ENCODE results near the gene SOCS7. TPM values are rescaled to one million over a fixed set of nuclear protein-coding genes. Genes with fewer than 3 reads are reported as not detected.
"Not testable (repeated sequence)": the region's sequence is repeated elsewhere in the genome, so short reads cannot be mapped to it uniquely, and the experiment has no call there.

The SOCS7 gene
- total RNA-seq, 1 donor from 2014 or later: 19.0 TPM

DNA sequence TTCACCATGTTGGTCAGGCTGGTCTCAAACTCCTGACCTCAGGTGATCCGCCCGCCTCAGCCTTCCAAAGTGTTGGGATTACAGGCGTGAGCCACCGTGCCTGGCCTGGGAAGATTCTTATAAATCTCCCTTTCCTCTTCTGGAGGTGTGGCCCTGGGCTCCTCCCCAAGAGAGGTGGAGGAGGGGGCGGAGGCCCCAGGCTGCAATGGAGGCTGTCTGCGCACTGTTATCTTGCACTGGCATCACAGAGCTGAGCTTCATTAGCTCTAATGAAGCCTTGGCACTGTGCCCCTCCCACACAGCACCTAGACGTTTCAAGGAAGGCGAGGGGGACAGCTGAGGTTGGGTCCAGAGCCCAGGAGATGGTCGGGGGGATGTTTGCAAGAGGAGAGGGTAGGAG lies 84.2 kb downstream of the SOCS7 start:
- no peak for FAIRE-seq
- TF ChIP-seq, protein P1, sequence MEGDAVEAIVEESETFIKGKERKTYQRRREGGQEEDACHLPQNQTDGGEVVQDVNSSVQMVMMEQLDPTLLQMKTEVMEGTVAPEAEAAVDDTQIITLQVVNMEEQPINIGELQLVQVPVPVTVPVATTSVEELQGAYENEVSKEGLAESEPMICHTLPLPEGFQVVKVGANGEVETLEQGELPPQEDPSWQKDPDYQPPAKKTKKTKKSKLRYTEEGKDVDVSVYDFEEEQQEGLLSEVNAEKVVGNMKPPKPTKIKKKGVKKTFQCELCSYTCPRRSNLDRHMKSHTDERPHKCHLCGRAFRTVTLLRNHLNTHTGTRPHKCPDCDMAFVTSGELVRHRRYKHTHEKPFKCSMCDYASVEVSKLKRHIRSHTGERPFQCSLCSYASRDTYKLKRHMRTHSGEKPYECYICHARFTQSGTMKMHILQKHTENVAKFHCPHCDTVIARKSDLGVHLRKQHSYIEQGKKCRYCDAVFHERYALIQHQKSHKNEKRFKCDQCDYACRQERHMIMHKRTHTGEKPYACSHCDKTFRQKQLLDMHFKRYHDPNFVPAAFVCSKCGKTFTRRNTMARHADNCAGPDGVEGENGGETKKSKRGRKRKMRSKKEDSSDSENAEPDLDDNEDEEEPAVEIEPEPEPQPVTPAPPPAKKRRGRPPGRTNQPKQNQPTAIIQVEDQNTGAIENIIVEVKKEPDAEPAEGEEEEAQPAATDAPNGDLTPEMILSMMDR (IDR thresholded peaks at IDR 0.05; ENCODE audit: insufficient read depth, low read length, severe bottlenecking): no peak

DNA sequence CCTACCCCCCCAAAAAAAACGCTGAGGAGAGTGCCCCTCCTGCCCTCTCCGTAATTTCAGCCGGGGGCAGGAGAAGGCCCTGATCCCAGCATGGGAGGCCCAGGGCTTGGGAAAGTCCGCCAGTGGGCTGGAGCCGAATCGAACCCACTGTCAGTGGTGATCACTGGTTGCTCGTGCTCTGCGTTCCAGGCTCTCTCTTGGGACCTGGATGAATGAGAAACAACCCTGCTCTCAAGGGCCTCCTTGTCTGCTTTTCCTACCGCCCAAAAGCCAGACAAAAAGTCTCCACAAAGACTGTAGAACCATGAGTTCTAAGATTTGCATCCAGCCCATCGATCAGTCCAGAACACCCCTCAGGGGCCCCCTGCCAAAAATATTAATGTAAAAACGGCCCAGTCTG lies 84.7 kb downstream of the SOCS7 start:
- H3K27me3 ChIP-seq (ENCODE audit: control insufficient read depth, insufficient read depth, low read length): no peaks in the 10 kb centered on the region
- H3K36me3 ChIP-seq (ENCODE audit: control insufficient read depth, insufficient read depth, low read length): no peaks in the 10 kb centered on the region
- no peak overlapping the region for H3K4me3 ChIP-seq (ENCODE audit: low read depth, low read length)
- TF ChIP-seq, protein P1 (IDR thresholded peaks at IDR 0.05; ENCODE audit: insufficient read depth, low read length, severe bottlenecking): no peak
- DNase-seq (ENCODE audit: low read depth) (no peak), FAIRE-seq (no peak)

More for the DNA sequence above, 84.2 kb downstream of the SOCS7 start:
- no peaks in the 10 kb centered on the region for H3K27me3 ChIP-seq (ENCODE audit: control insufficient read depth, insufficient read depth, low read length)
- DNase-seq (ENCODE audit: low read depth): no peak
- no peak overlapping the region for H3K4me3 ChIP-seq (ENCODE audit: low read depth, low read length)
- H3K36me3 ChIP-seq (ENCODE audit: control insufficient read depth, insufficient read depth, low read length): no peaks in the 10 kb centered on the region

DNA sequence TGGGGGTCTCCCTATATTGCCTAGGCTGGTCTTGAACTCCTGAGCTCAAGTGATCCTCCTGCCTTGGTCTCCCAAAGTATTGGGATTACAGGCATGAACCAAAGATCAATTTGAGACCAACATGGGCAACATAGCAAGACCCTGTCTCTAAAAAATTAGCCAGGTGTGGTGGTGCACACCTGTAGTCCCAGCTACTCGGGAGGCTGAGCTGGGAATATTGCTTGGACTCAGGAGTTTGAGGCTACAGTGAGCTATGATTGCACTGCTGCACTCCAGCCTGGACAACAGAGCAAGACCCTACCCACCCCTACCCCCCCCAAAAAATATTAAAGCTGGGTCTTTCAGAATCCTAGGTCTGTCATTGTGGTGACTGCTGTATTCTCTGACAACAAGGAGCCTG lies 85.7 kb downstream of the SOCS7 start:
- H3K36me3 ChIP-seq (ENCODE audit: control insufficient read depth, insufficient read depth, low read length); H3K27me3 ChIP-seq (ENCODE audit: control insufficient read depth, insufficient read depth, low read length); DNase-seq (ENCODE audit: low read depth); H3K4me3 ChIP-seq (ENCODE audit: low read depth, low read length); FAIRE-seq: not testable (repeated sequence)

DNA sequence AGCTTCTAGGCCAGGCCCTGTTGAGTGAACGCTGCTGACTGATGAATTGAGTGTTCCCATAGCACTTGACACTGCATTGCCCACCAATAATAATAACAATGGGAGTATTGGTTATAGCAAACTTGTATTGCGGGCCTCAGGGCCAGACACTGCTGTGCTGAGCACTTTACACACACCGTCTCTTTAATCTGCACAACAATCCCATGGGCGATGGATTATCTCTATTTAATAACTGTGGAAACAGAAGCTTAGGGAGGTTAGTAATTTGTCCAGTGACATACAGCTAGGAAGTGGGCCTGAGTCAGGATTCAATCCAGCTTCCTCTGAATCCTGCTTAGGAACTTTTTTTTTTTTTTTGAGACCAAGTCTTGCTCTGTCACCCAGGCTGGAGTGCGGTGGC lies 87.8 kb downstream of the SOCS7 start:
- Histone ChIP-seq H3K27me3 (ENCODE audit: control insufficient read depth, insufficient read depth, low read length) (no peaks in the 10 kb centered on the region), H3K36me3 (ENCODE audit: control insufficient read depth, insufficient read depth, low read length) (no peaks in the 10 kb centered on the region), H3K4me3 (ENCODE audit: low read depth, low read length) (no peak overlapping the region)
- DNase-seq (ENCODE audit: low read depth) (no peak), FAIRE-seq (no peak)
- TF ChIP-seq, protein P1 (IDR thresholded peaks at IDR 0.05; ENCODE audit: insufficient read depth, low read length, severe bottlenecking): no peak

DNA sequence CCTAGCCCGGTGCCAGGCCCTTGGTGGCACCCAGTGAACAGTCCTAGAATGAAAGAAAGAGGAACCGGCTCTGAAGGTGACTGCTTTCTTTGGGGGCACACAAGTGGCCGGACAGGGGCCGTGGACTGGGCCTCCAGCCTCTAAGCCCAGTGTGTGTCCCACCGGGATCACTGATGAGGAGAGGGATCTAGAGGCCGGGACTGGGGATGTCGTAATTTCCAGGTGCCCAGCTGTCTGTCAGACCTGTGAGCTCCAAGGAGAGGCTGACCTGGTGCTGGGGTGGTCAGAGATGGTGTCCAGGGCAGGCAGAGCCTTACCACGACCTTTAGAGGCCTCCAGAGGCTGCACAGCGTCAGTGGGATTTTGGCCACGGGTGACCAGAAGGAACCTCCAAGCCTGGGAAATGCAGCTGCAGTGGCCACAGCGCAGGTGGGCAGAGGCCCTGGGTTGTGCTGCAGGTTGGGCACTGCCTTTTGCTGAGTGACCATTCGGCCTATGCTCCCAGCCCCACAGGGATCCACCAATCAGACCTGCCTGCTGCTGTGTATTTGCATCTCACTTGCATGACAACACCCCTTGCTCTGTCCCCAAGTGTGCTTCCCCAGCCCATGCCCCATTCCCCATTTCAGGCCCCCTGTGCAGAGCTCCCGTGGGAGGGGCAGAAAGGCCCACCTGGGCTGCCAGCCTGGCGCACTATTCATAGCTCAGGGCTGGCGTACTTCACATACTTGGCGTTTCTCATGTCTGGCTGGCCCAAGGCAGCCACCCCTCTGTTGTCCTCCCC lies 89.2 kb downstream of the SOCS7 start:
- H3K4me3 ChIP-seq (ENCODE audit: low read depth, low read length): no peak overlapping the region
- DNase-seq (ENCODE audit: low read depth): no peak
- no peaks in the 10 kb centered on the region for H3K36me3 ChIP-seq (ENCODE audit: control insufficient read depth, insufficient read depth, low read length)
- FAIRE-seq: no peak
- H3K27me3 ChIP-seq (ENCODE audit: control insufficient read depth, insufficient read depth, low read length): no peaks in the 10 kb centered on the region
- TF ChIP-seq, protein P1 (IDR thresholded peaks at IDR 0.05; ENCODE audit: insufficient read depth, low read length, severe bottlenecking): no peak

DNA sequence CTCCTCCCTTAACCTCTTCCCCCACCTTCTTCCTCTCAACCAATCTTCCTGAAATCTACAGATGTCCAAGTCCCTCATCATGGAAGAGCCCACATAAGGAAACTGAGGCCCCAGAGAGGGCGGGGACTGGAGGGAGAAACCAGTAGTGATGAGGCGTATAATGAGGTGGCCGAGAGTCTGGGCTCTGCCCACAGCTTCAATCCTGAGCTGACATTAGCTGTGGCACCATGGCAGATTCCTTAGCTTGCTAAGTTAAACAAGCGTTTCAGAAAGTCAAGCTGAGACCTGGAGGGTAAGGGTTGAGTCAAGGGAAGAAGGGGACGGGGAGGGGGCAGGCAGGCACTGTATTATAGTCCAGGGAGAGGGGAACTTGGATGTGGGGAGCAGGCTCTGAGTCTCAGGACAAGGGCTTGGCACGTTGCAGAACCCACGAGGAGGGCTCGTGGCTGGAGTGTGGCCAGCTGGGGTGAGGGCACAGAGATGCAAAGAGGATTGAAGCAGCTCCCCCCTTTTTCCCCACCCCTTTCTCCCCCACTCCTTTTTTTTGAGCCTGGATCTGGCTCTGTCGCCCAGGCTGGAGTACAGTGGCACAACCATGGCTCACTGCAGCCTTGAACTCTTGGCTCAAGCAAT lies 89.9 kb downstream of the SOCS7 start:
- TF ChIP-seq, protein P1 (IDR thresholded peaks at IDR 0.05; ENCODE audit: insufficient read depth, low read length, severe bottlenecking): no peak
- H3K36me3 ChIP-seq (ENCODE audit: control insufficient read depth, insufficient read depth, low read length): no peaks in the 10 kb centered on the region
- no peaks in the 10 kb centered on the region for H3K27me3 ChIP-seq (ENCODE audit: control insufficient read depth, insufficient read depth, low read length)
- no peak for FAIRE-seq
- no peak overlapping the region for H3K4me3 ChIP-seq (ENCODE audit: low read depth, low read length)
- DNase-seq (ENCODE audit: low read depth): no peak

All from bronchial epithelial cell (primary cell).